ENCODE results near the gene SLC12A5. TPM values are rescaled to one million over a fixed set of nuclear protein-coding genes. Genes with fewer than 3 reads are reported as not detected.

SLC12A5 gene
- total RNA-seq, 1 donor from 2014 or later, result 0.70 TPM

DNA sequence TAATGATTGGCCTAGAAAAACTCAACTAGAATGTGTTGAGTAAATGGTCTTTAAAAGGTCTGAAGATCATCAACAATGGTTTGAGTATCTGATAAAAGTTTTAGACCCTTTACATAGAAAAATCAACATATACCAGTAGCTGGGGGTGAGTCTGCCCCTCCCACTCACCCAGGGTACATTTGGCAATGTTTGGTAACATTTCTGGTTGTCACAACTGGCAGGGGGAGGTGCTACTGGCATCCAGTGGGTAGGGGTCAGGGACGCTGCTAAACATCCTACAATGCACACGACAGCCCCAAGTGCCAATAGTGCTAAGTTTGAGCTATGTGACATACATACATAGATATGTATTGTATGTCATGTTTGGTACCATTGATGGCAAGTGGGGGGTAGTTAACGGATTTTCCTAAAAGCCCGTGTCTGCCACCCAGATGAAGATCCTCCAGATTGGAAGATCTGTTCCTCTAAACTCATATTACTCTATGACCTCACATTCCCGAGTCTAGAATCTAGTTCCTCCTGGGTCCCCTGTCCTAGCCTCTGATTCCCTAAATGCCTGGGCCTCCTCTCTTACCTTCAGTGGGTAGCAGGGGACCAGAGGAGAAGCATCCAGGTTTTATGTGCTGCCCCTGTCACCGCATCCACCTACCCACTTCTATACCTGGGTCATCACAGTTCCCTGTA is 22.9 kb upstream of the SLC12A5 start:
- intact Hi-C loops (cut with micrococcal nuclease), result no loop called here

DNA sequence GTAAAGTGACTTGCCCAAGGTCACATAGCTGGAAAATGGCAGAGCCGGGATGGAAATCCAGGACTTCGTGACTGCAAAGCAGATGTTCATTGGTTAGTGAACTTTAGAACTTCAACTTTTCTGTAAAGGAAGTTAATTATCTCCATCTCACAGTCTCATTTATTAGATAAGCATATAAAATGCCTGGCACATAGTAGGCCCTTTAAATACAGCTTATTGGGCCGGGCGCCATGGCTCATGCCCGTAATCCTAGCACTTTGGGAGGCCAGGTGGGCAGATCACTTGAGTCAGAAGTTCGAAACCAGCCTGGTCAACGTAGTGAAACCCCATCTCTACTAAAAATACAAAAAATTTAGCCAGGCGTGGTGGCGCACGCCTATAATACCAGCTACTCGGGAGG is 22.1 kb upstream of the SLC12A5 start:
- intact Hi-C loops (cut with micrococcal nuclease), result no loop called here

DNA sequence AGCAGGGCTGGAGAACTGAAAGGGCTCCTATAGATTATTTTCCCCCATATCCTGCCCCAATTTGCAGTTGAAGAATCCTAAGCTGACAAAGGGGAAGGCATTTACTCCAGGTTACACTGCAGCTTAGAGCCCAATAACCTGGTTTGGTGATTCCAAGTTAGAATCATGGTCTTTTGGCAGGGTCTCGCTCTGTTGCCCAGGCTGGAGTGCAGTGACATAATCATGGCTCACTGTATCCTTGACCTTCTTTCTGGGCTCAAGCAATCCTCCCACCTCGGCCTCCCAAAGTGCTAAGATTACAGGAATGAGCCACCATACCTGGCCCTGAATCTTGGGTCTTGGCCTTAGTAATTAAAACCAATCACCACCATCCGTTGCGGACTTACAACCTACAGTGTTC is 21.3 kb upstream of the SLC12A5 start:
- intact Hi-C loops (cut with micrococcal nuclease), result no loop called here

DNA sequence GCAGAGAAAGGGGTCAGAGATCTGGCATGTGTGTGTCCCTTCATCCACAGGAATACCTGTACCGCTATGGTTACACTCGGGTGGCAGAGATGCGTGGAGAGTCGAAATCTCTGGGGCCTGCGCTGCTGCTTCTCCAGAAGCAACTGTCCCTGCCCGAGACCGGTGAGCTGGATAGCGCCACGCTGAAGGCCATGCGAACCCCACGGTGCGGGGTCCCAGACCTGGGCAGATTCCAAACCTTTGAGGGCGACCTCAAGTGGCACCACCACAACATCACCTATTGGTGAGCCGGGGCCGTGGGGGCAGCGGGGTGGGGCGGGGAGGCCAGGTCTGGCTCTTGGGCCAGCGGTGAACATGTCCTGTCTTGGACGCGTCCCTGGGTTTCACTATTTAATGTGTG is 19.2 kb upstream of the SLC12A5 start:
- intact Hi-C loops (cut with micrococcal nuclease), result loop anchor here (5.0 kb wide), 2 partner anchors 38 to 352 kb away; partner anchors contain the start of gene ZNF335

DNA sequence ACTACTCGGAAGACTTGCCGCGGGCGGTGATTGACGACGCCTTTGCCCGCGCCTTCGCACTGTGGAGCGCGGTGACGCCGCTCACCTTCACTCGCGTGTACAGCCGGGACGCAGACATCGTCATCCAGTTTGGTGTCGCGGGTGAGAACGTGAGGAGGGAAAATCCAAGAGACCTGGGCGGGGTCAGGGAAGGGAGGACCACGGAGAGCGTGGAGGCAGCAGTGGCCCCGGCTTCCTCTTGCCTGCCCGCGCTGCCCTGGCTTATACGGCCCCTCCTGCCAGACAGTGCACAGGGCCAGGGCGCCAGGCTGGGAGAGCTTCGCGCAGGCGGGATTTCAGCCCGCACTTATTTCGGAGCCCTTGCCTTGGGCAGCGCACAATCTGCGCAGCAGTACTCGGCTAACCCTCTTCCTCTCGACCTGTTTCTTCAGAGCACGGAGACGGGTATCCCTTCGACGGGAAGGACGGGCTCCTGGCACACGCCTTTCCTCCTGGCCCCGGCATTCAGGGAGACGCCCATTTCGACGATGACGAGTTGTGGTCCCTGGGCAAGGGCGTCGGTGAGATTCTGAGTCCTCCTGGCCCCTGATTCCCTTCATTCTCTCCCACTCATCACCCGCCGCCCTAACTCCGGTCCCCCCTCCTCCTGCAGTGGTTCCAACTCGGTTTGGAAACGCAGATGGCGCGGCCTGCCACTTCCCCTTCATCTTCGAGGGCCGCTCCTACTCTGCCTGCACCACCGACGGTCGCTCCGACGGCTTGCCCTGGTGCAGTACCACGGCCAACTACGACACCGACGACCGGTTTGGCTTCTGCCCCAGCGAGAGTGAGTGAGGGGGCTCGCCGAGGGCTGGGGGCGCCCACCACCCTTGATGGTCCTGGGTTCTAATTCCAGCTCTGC is 18.3 kb upstream of the SLC12A5 start:
- intact Hi-C loops (cut with micrococcal nuclease), result loop anchor here (5.0 kb wide), 2 partner anchors 38 to 352 kb away; partner anchors contain the start of gene ZNF335

DNA sequence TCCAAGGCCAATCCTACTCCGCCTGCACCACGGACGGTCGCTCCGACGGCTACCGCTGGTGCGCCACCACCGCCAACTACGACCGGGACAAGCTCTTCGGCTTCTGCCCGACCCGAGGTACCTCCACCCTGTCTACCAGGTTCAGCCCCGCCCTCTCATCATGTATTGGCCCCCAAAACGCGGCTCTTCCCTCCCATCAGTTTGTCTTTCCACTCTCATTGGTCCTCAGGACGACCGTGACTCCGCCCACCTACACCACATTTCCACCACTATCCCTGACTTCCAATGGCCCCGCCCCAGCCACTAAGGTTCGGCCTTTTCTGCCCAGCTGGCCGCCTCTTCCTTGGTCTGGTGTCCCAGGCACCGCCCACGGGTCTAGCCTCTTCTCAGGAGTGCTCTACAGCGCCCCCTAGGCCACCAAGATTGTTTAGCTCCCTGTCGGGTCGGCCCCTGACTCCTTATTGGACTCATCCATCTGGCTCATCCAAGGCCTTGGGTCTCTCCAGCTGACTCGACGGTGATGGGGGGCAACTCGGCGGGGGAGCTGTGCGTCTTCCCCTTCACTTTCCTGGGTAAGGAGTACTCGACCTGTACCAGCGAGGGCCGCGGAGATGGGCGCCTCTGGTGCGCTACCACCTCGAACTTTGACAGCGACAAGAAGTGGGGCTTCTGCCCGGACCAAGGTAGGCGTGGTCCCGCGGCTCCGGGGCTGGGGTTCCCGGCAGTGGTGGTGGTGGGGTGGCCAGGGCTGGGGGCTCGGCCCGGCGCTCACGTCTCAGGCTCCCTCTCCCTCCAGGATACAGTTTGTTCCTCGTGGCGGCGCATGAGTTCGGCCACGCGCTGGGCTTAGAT is 17.2 kb upstream of the SLC12A5 start:
- intact Hi-C loops (cut with micrococcal nuclease), result loop anchor here (5.0 kb wide), 2 partner anchors 40 to 350 kb away; partner anchors contain the start of gene ZNF335

DNA sequence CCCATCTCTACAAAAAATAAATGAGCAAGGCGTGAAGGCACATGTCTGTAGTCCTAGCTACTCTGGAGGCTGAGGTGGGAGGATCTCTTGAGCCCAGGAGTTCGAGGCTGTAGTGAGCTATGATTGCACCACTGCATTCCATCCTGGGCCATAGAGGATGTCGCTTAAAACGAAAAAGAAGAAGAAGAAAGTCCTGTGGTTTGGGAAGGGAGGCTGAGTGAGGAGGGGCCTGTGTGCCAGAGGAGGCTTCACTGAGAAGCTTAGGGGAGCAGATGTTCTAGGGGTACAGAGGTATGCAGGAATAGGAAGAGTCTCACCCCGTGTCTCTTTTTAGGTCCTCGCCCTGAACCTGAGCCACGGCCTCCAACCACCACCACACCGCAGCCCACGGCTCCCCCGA is 16.1 kb upstream of the SLC12A5 start:
- intact Hi-C loops (cut with micrococcal nuclease), result loop anchor here (1.0 to 5.0 kb wide), 3 partner anchors 26 to 349 kb away; partner anchors contain the start of gene ZNF335

DNA sequence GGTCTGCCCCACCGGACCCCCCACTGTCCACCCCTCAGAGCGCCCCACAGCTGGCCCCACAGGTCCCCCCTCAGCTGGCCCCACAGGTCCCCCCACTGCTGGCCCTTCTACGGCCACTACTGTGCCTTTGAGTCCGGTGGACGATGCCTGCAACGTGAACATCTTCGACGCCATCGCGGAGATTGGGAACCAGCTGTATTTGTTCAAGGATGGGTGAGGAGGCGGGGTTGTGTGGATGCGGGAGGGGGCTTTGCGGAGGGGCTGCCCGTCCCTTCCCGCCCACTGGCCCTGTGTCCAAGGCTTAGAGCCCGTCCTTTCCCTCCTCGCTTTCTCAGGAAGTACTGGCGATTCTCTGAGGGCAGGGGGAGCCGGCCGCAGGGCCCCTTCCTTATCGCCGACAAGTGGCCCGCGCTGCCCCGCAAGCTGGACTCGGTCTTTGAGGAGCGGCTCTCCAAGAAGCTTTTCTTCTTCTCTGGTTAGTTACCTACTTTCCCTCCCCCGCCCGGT is 15.6 kb upstream of the SLC12A5 start:
- intact Hi-C loops (cut with micrococcal nuclease), result loop anchor here (1.0 to 5.0 kb wide), 3 partner anchors 26 to 349 kb away; partner anchors contain the start of gene ZNF335

DNA sequence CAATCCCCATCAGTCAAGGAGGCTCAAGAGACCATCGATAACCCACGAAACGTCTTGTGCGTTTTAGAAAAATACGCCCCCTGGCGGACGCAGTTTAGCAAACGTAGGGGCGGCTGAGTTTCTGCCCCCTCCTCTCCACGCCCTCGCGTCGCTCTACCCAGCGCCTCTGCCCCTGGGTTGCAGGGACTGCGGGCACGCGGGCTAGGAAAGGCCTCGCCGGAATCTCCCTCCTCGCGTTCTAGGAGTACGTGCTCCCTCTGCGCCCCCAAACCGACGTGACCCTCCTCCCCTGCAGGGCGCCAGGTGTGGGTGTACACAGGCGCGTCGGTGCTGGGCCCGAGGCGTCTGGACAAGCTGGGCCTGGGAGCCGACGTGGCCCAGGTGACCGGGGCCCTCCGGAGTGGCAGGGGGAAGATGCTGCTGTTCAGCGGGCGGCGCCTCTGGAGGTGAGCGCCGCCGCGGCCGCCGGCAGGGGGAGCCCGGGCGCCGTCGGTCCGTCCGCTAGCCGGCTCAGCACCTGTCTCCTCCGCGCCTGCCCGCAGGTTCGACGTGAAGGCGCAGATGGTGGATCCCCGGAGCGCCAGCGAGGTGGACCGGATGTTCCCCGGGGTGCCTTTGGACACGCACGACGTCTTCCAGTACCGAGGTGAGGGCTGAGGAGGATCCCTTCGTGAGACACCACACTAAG is 15.0 kb upstream of the SLC12A5 start:
- intact Hi-C loops (cut with micrococcal nuclease), result loop anchor here (1.0 to 5.0 kb wide), 3 partner anchors 27 to 348 kb away; partner anchors contain the start of gene ZNF335

DNA sequence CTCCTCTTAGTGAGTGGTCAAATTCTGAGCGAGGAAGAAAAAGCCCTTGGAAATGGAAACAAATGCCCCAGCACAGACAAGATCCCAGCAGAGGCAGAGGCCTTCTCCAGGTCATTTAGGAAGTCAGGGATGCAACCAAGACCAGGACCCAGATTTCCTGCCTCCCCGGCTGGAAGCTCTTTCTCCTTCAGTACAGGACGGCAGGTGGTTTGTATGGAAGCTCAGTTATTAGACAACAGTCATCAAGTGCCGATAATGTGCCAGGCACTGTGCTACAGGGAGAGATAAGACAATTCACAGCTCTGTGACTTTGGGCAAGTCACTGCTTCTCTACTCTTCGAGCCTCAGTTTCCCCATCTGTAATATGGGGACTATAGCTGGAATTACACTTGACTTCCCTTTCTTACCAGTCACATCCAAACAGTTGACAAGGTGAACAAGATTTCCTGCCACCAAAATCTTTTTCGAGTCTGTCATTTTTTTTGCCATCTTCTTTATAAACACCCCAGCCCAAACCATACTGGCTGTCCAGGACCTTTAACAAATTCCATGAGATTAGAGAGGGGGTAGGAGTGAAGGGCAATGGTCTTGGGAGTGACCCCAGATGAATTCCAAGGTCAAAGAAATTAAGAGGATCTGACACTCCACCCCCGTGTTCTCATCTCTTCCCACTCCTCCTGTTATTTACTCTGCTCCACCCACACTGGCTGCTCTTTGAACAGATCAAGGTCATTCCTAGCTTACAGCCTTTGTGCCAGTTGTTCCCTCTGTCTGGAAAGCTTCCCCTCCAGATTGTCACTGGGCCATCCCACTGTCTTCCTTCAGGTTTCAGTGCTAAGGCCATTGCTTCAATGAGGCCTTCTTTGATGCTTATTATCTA is 14.3 kb upstream of the SLC12A5 start:
- intact Hi-C loops (cut with micrococcal nuclease), result loop anchor here (5.0 kb wide), 2 partner anchors 42 to 348 kb away; partner anchors contain the start of gene ZNF335

DNA sequence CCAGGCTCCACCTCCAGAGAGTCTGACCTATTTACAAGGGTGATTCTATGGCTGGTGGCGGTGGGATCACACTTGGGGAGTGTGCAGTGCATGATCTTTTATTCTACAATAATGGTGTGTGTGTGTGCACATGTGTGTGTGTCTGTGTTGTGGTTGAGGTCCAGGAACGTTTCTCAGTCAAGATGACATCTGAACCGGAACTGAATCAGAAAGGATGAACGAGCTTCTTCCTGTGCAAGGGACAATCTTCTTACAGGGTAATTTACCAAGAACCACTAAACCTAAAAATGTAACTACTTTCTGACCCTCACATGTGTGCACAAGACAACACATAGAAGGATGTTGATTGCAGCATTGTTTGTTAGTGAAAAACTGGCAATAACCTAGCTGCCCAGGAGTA is 11.7 kb upstream of the SLC12A5 start:
- intact Hi-C loops (cut with micrococcal nuclease), result no loop called here

DNA sequence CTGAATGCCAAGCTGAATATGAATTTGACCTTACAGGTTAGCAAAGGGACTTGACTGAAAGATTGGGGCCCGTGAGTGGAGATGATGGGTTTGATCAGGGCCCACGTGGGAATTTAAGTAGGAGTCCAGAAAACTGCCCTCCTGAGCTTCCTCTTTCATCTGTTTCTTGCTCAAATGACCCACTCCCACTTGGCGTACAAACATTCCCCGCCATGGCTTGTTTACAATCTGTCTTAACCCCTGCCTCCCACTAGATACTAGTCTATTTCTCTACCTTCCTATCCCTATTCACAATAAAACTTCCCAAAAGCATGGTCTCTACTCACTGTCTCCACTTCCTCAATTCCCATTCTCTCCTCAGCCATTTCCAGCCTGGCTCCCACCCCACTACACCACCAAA is 10.9 kb upstream of the SLC12A5 start:
- intact Hi-C loops (cut with micrococcal nuclease), result no loop called here

DNA sequence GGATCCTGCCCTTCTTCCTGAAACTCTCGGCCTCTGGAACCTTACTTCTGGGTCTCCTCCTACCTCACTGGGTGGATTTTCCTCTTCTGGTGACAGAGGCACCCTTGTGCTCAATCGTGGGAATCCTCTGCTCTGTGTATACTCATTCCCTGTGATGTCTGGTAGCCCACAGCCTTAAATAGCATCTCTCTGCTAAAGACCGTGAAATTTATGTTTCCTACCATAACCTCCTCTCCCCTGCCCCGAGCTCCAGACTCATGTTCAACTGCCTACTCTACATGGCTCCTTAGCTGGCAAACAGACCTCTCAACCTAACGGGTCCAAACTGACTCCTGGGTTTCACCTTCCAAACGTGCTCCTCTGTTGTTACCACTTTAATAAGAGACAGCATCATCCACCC is 10.4 kb upstream of the SLC12A5 start:
- intact Hi-C loops (cut with micrococcal nuclease), result no loop called here

DNA sequence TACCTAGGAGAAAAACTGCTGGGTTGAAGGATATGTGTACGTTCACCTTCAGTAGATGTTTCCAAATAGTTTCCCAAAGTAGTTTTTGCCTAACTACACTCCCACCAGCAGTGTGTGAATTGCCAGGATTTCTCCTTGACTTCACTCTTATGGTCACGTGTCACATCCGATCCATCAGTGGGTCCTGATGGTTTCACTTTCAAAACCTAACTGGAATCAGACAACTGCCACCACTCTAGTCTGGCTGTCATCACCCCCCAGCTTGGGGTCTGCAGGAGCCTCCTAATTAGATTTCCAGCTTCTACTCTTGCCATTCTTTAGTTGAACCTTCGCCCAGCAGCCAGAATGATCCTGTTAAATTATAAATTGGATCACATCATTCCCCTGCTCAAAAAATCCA is 8.5 kb upstream of the SLC12A5 start:
- intact Hi-C loops (cut with micrococcal nuclease), result no loop called here

DNA sequence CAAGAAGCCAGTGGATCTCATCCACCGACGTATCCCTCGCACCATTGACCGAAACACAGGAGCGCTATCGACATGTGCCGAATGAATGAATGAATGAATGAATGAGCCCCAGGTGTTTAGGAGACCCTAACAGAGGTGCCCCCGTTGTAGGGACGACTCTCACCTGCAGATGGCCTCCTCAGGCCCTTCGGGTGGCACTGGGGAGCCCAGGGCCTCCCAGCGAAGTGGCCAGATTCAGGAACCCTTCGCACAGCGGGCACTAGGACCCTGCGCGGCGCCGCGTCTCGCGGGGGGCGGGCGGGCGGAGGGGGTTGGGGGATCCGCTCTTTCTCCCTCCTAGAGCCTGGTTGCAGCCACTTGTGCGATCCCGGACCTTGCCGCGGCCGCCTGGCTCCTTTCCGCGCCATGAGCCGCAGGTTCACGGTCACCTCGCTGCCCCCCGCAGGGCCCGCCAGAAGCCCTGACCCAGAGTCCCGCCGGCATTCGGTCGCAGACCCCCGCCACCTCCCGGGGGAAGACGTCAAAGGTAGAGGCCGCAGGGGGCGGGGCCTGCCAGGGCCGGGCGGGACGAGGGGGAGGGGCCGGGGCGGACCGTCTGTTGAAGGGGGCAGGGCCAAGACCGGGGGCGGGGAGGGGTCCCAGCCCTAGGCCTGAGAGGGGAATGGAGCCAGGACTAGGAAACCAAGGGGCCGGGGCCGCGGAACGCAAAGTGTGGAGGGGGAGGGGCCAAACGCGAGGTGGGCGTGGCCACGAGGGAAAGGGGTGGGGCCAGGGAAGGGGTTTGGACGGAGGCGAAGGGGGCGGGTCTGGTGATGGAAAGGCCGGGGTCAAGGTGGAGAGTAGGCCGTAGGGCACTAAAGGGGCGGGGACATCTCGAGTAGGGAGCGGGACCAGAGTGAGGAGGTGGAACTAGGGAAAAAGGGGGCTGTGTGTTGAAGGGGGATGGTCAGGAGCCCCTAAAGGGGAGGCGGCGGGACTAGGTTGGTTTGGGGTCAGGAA is 7.4 kb upstream of the SLC12A5 start:
- intact Hi-C loops (cut with micrococcal nuclease), result loop anchor here (2.0 kb wide), 1 partner anchor 67 kb away; the partner anchor contains the start of gene NCOA5

DNA sequence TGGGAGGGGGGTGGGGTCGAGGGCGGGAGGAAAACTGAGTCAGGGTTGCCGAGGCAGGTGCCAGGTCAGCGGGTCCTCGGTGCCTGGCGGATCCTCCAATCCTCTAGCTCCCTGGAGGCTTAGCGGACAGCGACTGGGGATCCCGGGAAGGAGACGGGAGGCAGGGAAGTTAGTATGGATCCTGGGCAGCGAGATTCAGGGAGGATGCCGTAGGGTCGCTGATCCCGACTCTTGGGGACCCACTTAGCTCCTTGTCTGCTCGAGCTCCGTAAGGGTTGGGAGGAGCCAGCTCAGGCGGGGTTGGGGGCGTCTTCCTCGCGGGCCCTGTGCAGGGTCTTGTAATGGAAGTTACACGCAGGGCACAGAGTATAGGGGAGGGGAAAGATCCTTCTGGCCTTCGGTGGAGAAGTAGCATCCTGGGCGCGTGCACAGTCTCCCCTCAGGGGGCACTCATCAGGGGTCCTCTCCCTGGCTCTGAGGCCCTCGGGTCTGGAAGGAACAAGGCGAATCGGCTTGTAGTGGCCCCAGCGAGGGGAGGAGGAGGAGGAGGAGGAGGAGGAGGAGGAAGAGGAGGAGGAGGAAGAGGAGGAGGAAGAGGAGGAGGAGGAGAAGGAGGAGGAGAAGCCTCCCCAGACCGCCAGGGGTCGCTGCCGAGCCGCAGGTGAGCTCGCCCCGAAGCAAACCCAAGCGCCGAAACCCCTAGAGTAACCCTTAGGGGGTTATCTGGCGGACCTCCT is 6.4 kb upstream of the SLC12A5 start:
- intact Hi-C loops (cut with micrococcal nuclease), result loop anchor here (1.0 to 2.0 kb wide), 2 partner anchors 66 to 152 kb away; partner anchors contain the start of gene NCOA5

DNA sequence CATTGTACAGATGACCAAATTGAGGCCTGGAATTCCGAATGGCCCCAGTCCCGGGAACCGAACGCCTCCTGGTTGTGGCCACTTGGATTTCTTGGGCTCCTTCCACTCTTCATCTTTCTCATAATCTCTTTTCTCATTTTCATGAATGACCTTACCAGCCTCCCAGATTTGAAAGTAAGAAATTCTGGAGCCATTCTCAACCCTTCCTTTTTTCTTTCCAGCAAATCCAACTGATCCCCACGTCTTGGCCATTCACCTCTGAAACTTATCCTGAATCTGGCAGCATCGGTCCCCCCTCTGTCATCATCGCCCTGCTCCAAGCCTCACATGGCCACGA is 5.9 kb upstream of the SLC12A5 start:
- intact Hi-C loops (cut with micrococcal nuclease), result loop anchor here (1.0 to 2.0 kb wide), 2 partner anchors 66 to 151 kb away; partner anchors contain the start of gene NCOA5

Data from T-helper 2 cell treated with Interferon-gamma antibody and Interleukin-4, amounts not matched to agents 100 ng/mL and 5 ng/mL, for 36 hours (primary cell).